NT2/D1 (cell line): Measurements from ENCODE around the gene CENPF.

Source experiments
- DNase-seq: peaks from one replicate; pipeline ENCODE4 v3.0.0-alpha.2; 2011; ENCODE audit warnings: low read depth, low spot score
- H3K27me3 ChIP-seq: 2 replicates; pipeline ENCODE4 v1.6.0; 2011; ENCODE audit warnings: mild to moderate bottlenecking; ENCODE audit not compliant: insufficient read length, insufficient read depth
- H3K36me3 ChIP-seq: 2 replicates; pipeline ENCODE4 v1.6.1; 2011; ENCODE audit warnings: mild to moderate bottlenecking, low read length, mixed read lengths; ENCODE audit not compliant: insufficient read depth, insufficient read length
- H3K4me1 ChIP-seq: 2 replicates; pipeline ENCODE4 v1.5.1; 2011; ENCODE audit not compliant: insufficient read depth, insufficient read length
- H3K4me3 ChIP-seq: 2 replicates; pipeline ENCODE4 v1.5.1; 2011; ENCODE audit warnings: low read depth; ENCODE audit not compliant: insufficient read length
- H3K9ac ChIP-seq: 2 replicates; pipeline ENCODE4 v1.6.0; 2011; ENCODE audit warnings: low read depth; ENCODE audit not compliant: insufficient read length
- H3K9me3 ChIP-seq: 2 replicates; pipeline ENCODE4 v1.5.1; 2011; ENCODE audit warnings: mild to moderate bottlenecking, low read length; ENCODE audit not compliant: insufficient read depth
- SUZ12 ChIP-seq: IDR thresholded peaks from 2 replicates; pipeline ENCODE4 v1.6.1; 2011; ENCODE audit not compliant: insufficient read length, insufficient read depth; ENCODE audit errors: extremely low read depth
- YY1 ChIP-seq: IDR thresholded peaks from 2 replicates; pipeline ENCODE4 v1.6.1; 2011; ENCODE audit not compliant: insufficient read length, insufficient read depth
- ZNF274 ChIP-seq: IDR thresholded peaks from 2 replicates; pipeline ENCODE4 v1.6.1; 2011; ENCODE audit warnings: mild to moderate bottlenecking, low read depth, low read length

Gene CENPF

GRCh38 chr1:214602764-214603657 is at the start of gene CENPF:
TSS of gene CENPF (plus strand) at chr1:214603195. CDS start at chr1:214613755, 10,560 bp downstream.
- H3K9ac ChIP-seq: peak within 1 kb of the TSS; percentile 85
- H3K9me3 ChIP-seq: no peaks in the 10 kb centered on the region
- H3K4me3 ChIP-seq: peak within 1 kb of the TSS; percentile 90
- no peaks in the 10 kb centered on the region for H3K4me1 ChIP-seq
- no peaks in the 10 kb centered on the region for H3K27me3 ChIP-seq
- DNase-seq: peak; percentile 100
- peaks cover 20% of the 10 kb centered on the region for H3K36me3 ChIP-seq
- TF ChIP-seq ZNF274: no peak
- no peak for TF ChIP-seq SUZ12
- no peak for TF ChIP-seq YY1

DNA sequence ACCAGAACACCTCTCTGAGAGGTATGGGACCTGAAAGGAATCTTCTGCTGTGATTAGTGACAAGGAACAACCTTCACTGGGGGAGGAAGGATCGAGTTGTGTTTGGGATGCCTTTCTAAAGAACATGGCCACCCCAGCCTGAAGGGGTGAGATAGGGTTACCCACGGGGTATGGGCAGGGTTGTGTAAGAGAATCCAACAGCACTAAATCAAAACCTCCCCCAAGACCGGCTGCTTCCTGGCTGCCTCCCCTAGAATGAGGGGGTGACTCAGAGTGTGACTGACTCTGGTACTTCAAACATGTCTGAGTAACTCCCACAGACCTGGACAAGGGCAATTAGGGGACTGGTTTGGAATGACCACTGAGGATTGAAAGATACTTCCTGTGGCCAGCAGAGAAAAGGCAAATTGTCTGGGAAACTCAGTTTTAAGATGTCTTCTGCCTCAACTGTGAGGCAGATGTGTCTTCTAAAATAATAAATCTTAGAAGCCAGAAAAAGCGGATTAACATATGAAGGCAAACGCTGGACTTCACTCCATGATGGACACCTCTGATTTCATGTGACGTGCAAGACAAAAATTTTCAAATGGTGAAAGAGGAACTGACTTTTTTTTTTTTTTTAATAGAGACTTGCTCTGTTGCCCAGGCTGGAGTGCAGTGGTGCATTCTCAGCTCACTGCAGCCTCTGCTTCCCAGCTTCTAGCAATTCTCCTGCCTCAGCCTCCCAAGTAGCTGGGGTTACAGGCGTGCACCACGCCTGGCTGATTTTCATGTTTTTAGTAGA is 44.9 kb upstream of the CENPF start:
- H3K27me3 ChIP-seq: no peaks in the 10 kb centered on the region
- no peaks in the 10 kb centered on the region for H3K36me3 ChIP-seq
- no peak for DNase-seq
- H3K9ac ChIP-seq: no peak overlapping the region
- H3K4me3 ChIP-seq: no peak overlapping the region
- no peaks in the 10 kb centered on the region for H3K4me1 ChIP-seq
- no peak for TF ChIP-seq ZNF274
- no peak for TF ChIP-seq YY1
- TF ChIP-seq SUZ12: no peak
- H3K9me3 ChIP-seq: no peaks in the 10 kb centered on the region

GRCh38 chr1:214563881-214564280 is 39.1 kb upstream of the CENPF start:
- no peak for DNase-seq
- TF ChIP-seq SUZ12 (no peak), ZNF274 (no peak), YY1 (no peak)
- H3K9me3 ChIP-seq: no peaks in the 10 kb centered on the region
- no peaks in the 10 kb centered on the region for H3K27me3 ChIP-seq
- no peak overlapping the region for H3K9ac ChIP-seq
- H3K4me3 ChIP-seq: no peak overlapping the region
- no peaks in the 10 kb centered on the region for H3K4me1 ChIP-seq
- H3K36me3 ChIP-seq: no peaks in the 10 kb centered on the region

DNA sequence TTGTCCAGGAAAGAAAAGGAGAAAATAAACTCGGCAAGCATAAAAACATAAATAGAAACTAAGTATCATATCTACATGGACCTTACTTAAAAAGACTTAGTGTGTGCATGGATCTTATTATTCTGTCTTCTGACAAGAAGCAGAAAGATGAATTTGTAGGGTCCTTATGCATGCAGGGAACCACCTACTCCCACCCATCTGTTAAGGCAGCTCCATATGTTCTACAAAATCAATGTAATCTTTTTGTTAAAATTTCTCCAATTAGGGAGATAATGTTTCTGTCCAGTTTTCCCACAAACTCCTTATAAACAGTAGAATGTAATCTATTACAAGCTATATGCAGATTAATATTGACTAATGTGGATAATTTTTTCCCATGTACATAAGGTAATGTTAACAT is 37.7 kb upstream of the CENPF start:
- no peak for DNase-seq
- Histone ChIP-seq H3K9me3 (no peaks in the 10 kb centered on the region), H3K36me3 (no peaks in the 10 kb centered on the region), H3K4me1 (no peaks in the 10 kb centered on the region), H3K4me3 (no peak overlapping the region), H3K9ac (no peak overlapping the region), H3K27me3 (no peaks in the 10 kb centered on the region)
- TF ChIP-seq YY1 (no peak), SUZ12 (no peak), ZNF274 (no peak)

GRCh38 chr1:214566158-214567104 is 36.6 kb upstream of the CENPF start:
- H3K9me3 ChIP-seq: no peaks in the 10 kb centered on the region
- no peaks in the 10 kb centered on the region for H3K4me1 ChIP-seq
- no peak for DNase-seq
- H3K36me3 ChIP-seq: no peaks in the 10 kb centered on the region
- no peak for TF ChIP-seq YY1
- TF ChIP-seq ZNF274: no peak
- TF ChIP-seq SUZ12: no peak
- no peaks in the 10 kb centered on the region for H3K27me3 ChIP-seq
- no peak overlapping the region for H3K4me3 ChIP-seq
- H3K9ac ChIP-seq: no peak overlapping the region

- no peaks in the 10 kb centered on the region for H3K36me3 ChIP-seq
- no peaks in the 10 kb centered on the region for H3K27me3 ChIP-seq
- H3K4me3 ChIP-seq: no peak overlapping the region
- no peak for DNase-seq
- no peaks in the 10 kb centered on the region for H3K4me1 ChIP-seq
- H3K9me3 ChIP-seq: no peaks in the 10 kb centered on the region
- H3K9ac ChIP-seq: no peak overlapping the region
- TF ChIP-seq ZNF274: no peak
- TF ChIP-seq SUZ12: no peak
- no peak for TF ChIP-seq YY1
Observed at GRCh38 chr1:214567481-214567980, 35.5 kb upstream of the CENPF start.
